HT1080 (cell line): Measurements from ENCODE around the gene AFTPH. TPM values are rescaled to one million over a fixed set of nuclear protein-coding genes. Genes with fewer than 3 reads are reported as not detected.

Source experiments
- DNase-seq: peaks from one replicate; pipeline ENCODE4 v3.0.0-alpha.2; 2015; ENCODE audit warnings: low read depth
- total RNA-seq: library from RNA; depleted of rRNA; stranded (reverse); fragments of >200 nt; shearing (Covaris generic); gene quantifications from 2 replicates; pipeline ENCODE4 v1.2.3, GENCODE V29; 2014

The AFTPH gene
- total RNA-seq, 1 experiment from 2014 or later = 12.8 TPM

DNA sequence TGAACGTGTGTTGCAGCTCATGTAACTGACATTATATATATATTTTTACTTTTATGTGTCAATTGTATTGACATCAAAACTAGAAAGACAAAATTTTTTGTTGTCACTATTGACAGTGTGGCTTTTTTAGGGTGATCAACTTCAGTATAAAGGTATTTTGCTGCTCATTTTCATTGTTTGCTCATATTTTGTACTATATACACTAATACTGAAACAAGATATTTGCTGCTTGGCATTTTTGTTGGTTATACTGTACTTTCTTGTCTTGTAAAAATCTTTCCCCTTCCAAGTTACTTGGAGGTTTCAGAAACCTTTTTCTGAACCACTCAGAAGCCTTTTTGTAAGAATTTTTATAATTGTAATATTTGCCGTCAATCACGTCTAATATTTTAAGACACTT is 16.5 kb downstream of the AFTPH start:
- DNase-seq = no peak

DNA sequence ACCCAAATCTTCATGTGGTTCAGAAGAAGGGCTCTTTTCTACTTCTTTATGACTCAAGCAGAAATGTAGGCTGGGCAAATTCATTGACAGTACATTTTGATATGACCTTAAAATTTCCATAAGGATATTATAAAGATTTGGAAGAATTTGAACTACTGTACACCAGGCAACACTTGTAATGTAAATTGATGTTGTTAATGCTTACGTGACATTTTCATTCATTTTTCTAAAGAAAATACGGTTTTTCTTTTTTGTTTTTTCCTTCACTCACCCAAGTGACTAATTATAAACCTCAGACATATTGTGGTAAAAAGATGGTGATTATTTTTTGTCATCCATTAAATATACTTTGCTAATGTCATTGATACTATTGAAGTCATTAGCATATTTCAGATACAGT is 17.4 kb downstream of the AFTPH start:
- no peak for DNase-seq

DNA sequence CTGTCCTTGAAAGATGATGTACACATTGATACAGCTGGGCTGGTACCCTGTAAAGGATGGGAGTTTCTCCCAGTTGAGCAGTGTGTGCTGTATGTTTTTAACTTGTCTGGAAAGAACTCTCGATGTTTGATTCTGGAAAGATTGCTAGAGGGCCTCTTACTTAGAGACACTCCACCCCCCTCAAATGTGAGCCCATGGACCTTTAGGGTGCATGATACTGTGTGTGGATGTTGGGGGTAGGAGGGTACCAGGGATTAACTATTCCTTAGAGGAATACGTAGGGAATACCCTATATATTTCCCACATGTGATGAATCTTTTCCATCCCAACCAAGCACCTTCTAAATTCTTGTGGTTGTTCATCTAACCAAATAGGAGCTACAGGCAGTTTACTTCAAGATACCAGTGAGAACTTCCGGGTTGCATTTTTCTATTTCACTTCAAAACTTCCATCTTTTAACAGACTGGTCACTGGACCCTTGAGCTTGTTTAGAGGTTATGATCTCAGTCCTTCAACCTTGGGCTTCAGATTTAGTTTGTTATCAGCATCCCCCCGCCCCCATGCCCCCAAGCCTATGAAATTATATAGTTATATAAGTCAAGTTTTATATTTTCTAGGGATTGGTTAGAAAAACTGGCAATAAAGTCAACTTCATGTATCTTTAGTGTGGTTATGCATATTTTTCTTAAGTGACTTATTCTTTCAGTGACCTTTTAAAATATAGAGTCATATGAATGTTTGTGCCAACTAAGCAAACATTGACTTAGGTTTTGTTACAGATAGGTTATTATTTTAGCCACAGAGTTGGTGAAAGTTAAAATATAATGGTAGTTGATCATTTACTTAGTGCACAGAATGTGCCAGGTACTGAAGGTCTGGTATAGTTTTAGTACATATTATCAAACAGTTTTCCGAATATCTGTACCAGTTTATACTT is 18.2 kb downstream of the AFTPH start:
- DNase-seq = no peak

DNA sequence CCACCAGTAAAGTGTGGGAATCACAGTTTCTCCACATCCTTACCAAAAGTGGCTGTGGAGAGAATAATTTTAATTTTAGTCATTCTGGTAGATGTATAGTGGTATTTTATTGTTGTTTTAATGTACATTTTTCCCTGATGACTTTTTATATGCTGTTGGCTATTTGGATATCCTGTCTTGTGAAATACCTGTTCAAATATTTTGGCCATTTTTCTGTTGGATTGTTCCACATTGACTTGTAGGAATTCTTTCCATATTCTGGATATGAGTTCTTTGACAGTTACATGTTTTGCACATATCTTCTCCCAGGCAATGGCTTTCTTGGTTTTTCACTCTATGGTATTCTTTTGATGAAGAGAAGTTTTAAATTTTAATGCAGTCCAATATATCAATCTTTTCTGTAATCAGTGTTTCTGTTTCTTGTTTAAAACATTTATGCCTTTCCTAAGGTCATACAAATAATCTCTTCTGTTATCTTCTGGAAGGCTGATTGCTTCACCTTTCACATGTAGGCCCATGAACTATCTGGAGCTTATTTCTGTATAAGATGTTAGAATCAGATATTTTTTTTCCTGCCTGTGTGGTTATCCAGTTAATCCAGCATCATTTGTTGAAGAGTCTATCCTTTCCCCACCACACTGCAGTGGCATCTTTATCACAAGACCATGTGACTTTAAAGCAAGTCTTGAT is 19.0 kb downstream of the AFTPH start:
- peak; percentile 27 for DNase-seq

DNA sequence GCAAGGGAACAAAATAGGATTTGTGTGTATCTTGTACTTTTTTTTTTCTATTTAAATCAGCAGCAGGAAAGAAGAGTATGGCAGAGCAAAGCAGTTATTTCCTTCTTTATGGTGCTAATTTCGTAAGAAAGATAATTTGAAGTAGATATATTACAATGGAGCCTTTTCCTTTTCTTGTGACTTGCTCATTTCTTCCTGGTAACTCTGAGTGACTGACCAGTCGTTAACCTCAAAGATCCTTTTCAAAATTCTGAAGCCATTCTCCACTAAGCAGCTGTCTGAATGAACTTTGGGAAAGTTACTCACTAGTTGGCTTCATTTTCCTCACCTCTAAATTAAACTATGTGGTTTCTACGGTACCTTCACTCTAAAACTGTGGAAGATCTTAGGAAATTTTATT is 24.6 kb downstream of the AFTPH start:
- DNase-seq = no peak

DNA sequence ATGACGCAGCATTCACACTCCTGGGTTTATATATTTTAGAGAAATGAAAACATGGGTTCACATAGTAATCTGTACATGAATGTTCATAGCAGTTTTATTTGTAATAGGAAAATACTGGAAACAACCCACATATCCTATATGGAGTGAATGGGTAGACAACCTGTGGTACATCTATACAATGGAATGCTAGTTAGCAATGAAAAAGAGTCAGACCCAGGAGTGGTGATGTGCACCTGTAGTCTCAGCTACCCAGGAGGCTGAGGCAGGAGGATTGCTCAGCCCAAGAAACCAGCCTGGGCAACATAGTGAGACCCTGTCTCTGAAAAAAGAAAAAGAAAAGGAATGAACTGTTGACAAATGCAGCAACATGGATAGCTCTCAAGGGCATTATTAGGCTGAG is 25.9 kb downstream of the AFTPH start:
- DNase-seq = no peak

DNA sequence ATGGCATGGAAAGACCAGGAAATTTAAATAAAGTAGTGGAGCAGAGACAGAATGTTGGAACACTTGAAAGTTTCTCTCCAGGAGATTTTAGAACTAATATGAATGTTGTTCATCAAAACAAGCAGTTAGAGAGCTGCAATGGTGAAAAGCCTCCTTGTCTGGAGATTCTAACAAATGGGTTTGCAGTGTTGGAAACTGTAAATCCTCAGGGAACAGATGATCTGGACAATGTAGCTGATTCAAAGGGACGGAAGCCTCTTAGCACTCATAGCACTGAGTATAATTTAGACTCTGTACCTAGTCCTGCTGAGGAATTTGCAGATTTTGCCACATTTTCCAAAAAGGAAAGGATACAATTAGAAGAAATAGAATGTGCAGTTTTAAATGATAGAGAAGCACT is 27.7 kb downstream of the AFTPH start:
- DNase-seq = no peak

DNA sequence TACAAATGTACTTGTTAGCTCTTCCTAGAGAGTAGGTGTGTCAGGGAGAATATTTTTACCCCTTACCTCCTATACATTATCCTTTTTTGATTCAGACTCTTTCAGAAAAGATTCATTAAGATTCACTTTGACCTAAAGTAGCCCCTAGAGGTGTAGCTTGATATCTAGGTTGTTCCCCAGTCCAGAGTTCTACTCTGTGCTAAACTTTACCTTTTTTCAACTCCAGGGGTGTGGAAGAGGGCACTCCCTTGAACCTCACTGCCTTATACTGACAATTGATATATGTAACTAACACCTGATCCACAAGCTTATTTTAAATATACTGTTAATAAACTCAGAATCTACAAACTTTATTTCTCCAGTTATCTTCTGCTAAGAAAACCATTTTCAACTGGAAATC is 30.0 kb downstream of the AFTPH start:
- DNase-seq = no peak

DNA sequence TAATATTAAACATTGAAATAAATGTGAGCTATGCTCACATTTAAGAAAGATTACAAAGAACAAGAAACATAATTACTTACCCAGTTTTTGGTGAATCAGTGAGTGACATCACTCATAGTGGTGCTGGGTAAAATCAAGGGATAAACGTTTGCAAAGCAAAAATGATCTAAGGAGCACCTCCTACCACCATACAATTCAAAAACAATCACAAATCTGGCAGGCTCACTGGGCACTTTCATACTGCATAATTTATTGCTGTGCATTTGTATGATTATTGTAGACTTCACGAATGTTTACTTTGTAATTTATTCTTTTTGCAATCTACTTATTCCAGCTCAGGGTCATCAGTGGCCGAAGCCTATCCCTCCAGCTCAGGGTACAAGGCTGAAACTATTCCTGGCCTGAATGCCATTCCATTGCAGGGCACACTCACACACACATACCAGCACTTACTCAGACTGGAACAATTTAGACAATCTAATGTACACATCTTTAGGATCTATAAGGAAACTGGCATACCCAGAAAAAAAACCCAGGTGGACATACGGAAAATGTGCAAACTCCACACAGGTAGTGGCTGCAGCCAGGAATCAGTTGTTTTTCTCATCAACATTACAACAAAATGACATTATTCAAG is 34.4 kb downstream of the AFTPH start:
- DNase-seq = no peak

DNA sequence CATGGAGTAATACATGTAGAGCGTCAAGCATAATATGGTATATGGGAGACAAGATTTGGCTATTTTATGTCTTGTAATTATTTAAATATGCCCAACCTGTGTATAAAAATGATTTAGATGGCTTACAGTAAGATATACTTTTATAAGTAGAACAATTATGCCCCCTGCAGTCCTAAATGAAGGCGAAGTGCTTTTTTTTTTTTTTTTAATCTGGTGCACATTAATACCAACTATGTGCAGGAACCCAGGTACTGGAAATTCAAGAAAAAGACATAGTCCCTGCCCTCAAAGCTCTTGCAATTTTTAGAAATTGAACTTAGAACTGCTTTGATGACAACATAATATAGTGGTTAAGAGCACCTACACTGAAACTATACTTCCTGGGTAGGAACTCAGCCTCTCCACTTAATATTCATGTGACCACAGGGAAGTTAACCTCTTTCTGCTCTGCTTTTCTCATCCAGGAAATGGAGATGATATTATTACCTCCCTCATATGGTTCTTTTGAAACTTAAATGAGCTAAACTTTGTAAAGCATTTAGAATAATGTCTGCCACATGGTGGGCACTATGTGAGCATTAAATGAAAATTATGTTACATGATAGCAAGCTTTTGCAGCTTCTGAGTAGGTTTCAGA is 38.1 kb downstream of the AFTPH start:
- DNase-seq = peak; percentile 30

DNA sequence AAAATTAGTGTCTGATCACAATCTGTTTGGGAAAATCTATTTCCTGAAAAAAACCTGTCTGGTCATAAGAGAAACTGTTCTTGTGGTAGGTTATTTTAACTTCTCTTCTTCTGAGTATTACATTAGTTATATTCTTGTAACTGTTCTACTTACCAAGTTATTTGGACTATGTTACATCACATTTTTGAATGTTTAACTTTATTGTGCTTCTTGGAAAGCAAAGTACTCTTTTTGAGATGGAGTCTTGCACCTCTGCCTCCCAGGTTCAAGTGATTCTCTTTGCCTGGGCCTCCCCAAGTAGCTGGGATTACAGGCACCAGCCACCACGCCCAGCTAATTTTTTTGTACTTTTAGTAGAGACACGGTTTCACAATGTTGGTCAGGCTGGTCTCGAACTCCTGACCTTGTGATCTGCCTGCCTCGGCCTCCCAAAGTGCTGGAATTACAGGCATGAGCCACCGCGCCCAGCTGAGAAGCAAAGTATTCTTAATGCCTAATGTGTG is 39.4 kb downstream of the AFTPH start:
- no peak for DNase-seq

DNA sequence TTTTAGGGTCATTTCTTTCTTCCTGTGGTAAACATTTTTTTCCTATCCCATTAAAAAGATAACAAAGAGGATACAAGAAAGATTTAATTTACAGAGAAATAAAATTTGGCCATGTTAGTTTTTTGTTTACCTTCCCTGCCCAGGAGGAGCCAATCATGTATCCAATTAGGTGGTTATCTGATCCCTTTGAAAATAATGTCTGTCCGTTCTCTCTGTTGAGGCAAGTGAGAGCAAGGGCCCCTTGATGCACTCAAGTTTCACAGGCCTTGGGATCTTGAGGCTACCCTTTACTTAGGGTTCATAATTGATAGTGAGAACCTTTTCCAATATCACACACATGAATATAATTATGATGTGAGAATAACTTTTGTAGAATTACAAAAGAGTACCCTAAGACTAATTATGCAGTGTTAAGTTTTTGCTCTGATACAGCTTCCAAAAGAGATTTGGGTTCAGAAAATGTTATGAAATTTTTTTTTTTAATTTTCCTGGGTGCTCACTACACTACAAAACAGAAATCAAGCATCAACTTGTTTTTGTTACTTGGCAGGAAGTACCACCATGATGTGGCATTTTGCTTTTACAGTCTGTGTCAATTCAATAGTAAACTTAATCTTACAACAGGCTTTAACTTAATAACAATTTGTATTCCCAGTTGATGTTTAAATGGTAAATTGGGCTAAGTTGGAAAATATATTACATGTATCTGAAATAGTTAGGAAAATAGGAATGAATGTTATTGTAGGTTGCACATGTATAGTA is 42.0 kb downstream of the AFTPH start:
- DNase-seq = no peak

DNA sequence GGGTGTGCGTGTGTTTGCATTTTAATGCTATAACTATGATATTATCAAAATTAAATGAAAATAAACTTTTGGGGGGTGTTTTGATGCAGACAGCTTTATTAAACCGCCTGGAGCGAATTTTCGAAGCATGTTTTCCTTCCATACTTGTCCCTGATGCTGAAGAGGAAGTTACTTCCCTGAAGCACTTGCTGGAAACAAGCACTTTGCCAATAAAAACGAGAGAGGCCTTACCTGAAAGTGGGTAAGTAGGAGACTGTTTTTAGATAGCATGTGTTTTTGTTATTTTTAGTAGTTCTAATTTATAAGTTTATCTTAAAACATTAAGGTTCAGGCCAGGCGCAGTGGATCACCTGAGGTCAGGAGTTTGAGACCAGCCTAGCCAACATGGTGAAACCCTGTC is 43.3 kb downstream of the AFTPH start:
- no peak for DNase-seq

DNA sequence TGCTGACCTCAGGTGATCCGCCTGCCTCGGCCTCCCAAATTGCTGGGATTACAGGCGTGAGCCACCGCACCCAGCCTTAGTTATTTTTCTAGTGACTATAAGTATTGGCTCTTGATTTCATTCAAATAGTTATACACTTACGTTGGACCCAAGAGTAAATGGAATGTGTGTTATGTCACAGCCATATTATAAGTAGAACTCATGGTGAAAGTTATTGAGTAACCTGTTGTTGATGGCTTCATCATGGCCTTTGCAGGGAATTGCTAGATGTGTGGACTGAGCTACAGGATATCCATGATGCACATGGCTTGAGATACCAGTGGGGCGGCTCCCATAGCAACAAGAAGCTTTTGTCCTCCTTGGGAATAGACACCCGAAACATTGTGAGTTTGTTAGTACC is 44.7 kb downstream of the AFTPH start:
- no peak for DNase-seq

DNA sequence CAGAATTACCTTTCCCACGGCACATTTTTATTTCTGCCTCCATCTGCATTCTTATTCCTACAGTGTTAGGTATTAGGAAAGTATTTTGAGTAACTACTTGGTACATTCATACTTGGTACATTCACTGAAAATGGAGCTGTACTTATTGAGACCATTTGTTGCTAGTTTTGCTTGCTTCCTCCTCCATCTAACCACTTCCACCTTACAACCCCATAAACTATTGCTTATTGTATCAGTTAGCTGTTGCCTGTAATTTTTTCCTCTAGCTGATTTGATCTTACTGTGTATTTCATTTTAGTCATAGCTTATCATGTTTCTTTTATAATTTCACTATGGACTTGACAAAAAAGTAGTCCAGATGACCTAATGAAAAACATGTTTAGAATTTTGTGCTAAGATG is 50.7 kb downstream of the AFTPH start:
- no peak for DNase-seq

DNA sequence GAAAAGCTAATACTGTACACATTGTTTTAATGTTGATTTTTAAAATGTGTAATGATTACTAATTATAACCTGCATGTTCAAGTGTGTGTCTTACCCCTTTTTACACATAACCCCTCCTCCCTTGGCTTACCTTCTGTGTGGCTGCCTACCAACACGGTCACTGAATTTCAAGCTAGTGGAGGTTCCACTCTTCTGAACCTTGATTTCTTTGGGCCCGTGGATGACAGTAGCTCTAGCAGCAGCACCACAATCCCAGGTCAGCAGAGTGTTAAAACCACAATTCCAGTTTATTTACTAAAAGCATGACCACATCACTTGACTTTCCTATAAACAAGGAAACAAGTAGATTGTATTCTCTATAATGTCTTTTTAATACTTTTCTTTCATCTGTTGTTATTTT is 56.9 kb downstream of the AFTPH start:
- no peak for DNase-seq

DNA sequence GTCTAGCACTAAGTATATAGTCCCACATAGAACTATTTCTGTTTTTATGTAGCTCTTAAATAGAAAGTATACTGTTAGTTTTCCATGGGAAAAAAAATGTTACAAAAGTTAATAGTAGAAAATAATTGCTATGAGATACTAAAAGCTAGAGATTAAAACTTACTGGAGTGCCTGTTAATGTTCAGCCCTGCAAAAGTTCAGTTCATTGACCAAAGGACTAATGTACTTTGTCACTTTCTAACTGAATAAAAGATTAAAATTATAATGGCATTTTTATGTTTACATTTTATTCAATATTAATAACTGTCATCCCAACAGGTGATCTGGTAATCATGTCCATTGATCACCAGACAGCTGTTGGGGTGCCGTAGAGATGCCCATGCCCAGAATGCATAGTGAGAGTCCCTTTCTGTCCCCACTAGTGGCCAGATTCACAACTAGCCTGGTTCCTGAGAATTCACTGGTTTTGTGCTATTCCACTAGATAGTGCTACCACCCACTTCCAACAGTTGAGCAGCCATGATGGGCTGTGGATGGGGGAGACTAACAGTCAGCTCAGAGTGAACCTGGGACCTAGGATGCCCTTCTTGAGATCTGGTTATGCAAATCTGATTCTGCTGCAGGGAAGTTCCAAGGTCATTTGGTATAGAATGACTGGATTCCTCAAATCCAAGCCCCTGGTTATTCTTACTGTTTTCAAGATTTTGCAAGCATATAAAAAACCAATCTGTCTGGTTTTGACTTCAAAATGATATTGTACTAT is 57.8 kb downstream of the AFTPH start:
- no peak for DNase-seq

DNA sequence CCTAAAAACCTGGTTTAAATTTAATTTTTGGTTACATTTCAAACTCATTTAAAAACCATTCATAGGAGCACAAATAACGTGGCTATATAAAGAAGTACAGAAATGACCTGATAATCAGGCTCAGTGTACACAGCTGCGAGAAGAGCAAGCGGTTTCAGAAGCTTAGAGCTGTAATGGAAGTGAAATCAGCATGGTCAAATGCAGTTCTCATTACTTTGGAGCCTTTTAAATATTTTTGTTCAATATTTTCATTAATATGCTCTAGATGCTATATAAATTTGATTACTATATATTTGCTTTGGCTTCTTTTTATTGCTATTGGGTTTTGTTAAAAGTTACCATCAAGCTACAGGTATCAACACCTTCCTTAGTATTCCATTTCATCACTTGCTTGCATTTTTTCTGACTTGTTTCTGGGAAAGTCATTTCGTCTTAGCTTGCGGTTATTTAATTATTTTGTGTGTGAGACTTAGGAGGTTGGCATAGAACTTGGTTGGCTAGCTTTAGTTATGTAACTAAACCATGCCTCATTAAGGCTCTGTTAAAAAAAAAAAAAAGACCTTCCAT is 58.7 kb downstream of the AFTPH start:
- DNase-seq = no peak

DNA sequence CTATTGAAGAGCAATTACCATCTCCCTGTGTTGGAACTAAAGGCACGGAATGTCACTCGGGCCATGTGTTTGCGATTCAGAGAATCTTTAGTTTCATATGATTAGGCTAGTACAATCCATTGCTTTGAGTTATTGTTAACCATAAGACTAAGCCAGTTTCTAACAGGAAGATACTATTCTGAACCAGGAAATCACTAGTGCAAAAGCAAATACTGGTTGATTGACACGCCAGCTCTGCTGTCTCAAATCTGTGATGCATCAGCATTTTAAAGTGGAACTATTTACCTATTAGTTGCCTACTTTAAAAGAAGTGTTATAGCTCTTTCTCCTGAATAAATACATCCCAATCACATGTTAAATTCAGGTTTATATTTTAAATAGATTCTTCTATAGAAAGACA is 61.9 kb downstream of the AFTPH start:
- DNase-seq = no peak
